ENCODE measurements around the gene PARD3. TPM values are rescaled to one million over a fixed set of nuclear protein-coding genes. Genes with fewer than 3 reads are reported as not detected.

PARD3 gene
- total and polyA plus RNA-seq, 2 experiments from 2014 or later, result 47.2 to 59.7 TPM

- H3K27ac ChIP-seq, result no peak overlapping the region
- no peaks in the 10 kb centered on the region for H3K27me3 ChIP-seq
- no peak for TF ChIP-seq CTCF (IDR thresholded peaks at IDR 0.05; ENCODE audit: poor library complexity)
- no peak for TF ChIP-seq EZH2phosphoT487 (IDR thresholded peaks at IDR 0.05; ENCODE audit: low read depth, severe bottlenecking, unreplicated experiment)
- H3K9me2 ChIP-seq (replicated peaks; ENCODE audit: insufficient read depth), result no peaks in the 10 kb centered on the region
- no peaks in the 10 kb centered on the region for H3K9me3 ChIP-seq (ENCODE audit: low read depth)
- H2AFZ ChIP-seq, result no peak overlapping the region
- WGBS (ENCODE audit: low lambda C conversion rate, missing lambda C conversion rate), result 97% methylated on average over 5 of the region's 5 CpGs
- H3K4me2 ChIP-seq, result no peak overlapping the region
- H3K4me1 ChIP-seq (ENCODE audit: insufficient read depth), result no peaks in the 10 kb centered on the region
- H3K36me3 ChIP-seq (replicated peaks; ENCODE audit: insufficient read depth, low read depth), result no peaks in the 10 kb centered on the region
- H3K4me3 ChIP-seq, result no peak overlapping the region
- no peaks in the 10 kb centered on the region for H3K79me2 ChIP-seq
- no peak for DNase-seq (ENCODE audit: low spot score)
- H4K20me1 ChIP-seq (ENCODE audit: insufficient read depth, poor library complexity, severe bottlenecking), result no peaks in the 10 kb centered on the region
Measured at GRCh38 chr10:34133406-34133805, 681.7 kb downstream of the PARD3 start.

GRCh38 chr10:34131152-34131551 lies 683.9 kb downstream of the PARD3 start:
- WGBS (ENCODE audit: low lambda C conversion rate, missing lambda C conversion rate), result 91% methylated on average over 6 of the region's 6 CpGs
- no peaks in the 10 kb centered on the region for H3K9me3 ChIP-seq (ENCODE audit: low read depth)
- H3K4me2 ChIP-seq, result no peak overlapping the region
- H3K4me1 ChIP-seq (ENCODE audit: insufficient read depth), result no peaks in the 10 kb centered on the region
- no peaks in the 10 kb centered on the region for H3K36me3 ChIP-seq (replicated peaks; ENCODE audit: insufficient read depth, low read depth)
- no peak overlapping the region for H3K4me3 ChIP-seq
- TF ChIP-seq CTCF (IDR thresholded peaks at IDR 0.05; ENCODE audit: poor library complexity) (no peak), EZH2phosphoT487 (IDR thresholded peaks at IDR 0.05; ENCODE audit: low read depth, severe bottlenecking, unreplicated experiment) (no peak), EZH2 (IDR thresholded peaks at IDR 0.05; ENCODE audit: borderline replicate concordance) (no peak)
- no peak overlapping the region for H3K27ac ChIP-seq
- no peak for DNase-seq (ENCODE audit: low spot score)
- no peaks in the 10 kb centered on the region for H4K20me1 ChIP-seq (ENCODE audit: insufficient read depth, poor library complexity, severe bottlenecking)
- H2AFZ ChIP-seq, result no peak overlapping the region
- H3K9me2 ChIP-seq (replicated peaks; ENCODE audit: insufficient read depth), result no peaks in the 10 kb centered on the region
- H3K79me2 ChIP-seq, result no peaks in the 10 kb centered on the region
- no peaks in the 10 kb centered on the region for H3K27me3 ChIP-seq

GRCh38 chr10:34127676-34128075 lies 687.4 kb downstream of the PARD3 start:
- H3K9me2 ChIP-seq (replicated peaks; ENCODE audit: insufficient read depth), result no peaks in the 10 kb centered on the region
- H3K79me2 ChIP-seq, result no peaks in the 10 kb centered on the region
- H4K20me1 ChIP-seq (ENCODE audit: insufficient read depth, poor library complexity, severe bottlenecking), result no peaks in the 10 kb centered on the region
- peaks cover 4% of the 10 kb centered on the region for H3K4me1 ChIP-seq (ENCODE audit: insufficient read depth)
- no peak overlapping the region for H3K4me3 ChIP-seq
- H2AFZ ChIP-seq, result no peak overlapping the region
- H3K36me3 ChIP-seq (replicated peaks; ENCODE audit: insufficient read depth, low read depth), result no peaks in the 10 kb centered on the region
- 84% methylated on average over 1 of the region's 1 CpG for WGBS (ENCODE audit: low lambda C conversion rate, missing lambda C conversion rate)
- no peaks in the 10 kb centered on the region for H3K27me3 ChIP-seq
- no peak overlapping the region for H3K4me2 ChIP-seq
- TF ChIP-seq CTCF (IDR thresholded peaks at IDR 0.05; ENCODE audit: poor library complexity) (no peak), EZH2 (IDR thresholded peaks at IDR 0.05; ENCODE audit: borderline replicate concordance) (no peak), EZH2phosphoT487 (IDR thresholded peaks at IDR 0.05; ENCODE audit: low read depth, severe bottlenecking, unreplicated experiment) (no peak)
- no peaks in the 10 kb centered on the region for H3K9me3 ChIP-seq (ENCODE audit: low read depth)
- DNase-seq (ENCODE audit: low spot score), result no peak
- H3K27ac ChIP-seq, result no peak overlapping the region
